C4-2B (cell line): Measurements from ENCODE around the gene LTC4S.
"Not testable (repeated sequence)": the region's sequence is repeated elsewhere in the genome, so short reads cannot be mapped to it uniquely, and the experiment has no call there.

Experiments
- H3K27ac ChIP-seq: fragments of 450-650 bp; 2 replicates; pipeline ENCODE4 v1.5.1; 2017
- ZFX ChIP-seq: fragments of 450-650 bp; IDR thresholded peaks from 2 replicates; pipeline ENCODE4 v1.6.1; 2017
- TF ChIP-seq, protein P1 (sequence below): fragments of 450-650 bp; conservative IDR thresholded peaks from 2 replicates; pipeline ENCODE4 v1.5.1; 2017; ENCODE audit warnings: mild to moderate bottlenecking

LTC4S gene, protein sequence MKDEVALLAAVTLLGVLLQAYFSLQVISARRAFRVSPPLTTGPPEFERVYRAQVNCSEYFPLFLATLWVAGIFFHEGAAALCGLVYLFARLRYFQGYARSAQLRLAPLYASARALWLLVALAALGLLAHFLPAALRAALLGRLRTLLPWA

DNA sequence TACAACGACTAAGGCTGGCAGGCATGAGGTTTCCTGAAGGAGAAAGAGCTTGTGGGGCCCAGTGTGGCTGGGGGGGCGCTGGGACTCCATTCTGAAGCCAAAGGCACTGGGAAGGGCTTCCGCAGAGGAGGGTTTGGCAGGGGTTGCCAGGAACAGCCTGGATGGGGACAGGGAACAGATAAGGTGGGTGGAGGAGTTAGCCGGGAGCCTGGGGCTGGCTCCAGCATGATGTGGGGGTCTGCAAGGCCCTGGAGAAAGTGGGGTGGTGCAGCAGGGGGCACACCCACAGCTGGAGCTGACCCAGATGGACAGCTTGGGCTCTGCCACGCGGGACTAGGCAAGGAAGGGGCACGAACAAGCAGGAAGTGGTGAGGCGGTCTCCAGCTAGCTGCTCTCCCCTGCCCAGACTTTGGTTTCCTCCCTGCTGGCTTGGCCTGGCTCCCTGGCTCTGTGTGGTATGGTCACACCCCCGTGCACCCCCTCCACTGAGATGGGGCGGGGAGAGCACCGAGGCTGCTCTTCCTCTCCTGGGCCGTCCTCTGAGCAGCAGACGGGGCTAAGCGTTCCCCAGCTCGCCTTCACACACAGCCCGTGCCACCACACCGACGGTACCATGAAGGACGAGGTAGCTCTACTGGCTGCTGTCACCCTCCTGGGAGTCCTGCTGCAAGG lies at the start of gene LTC4S:
LTC4S (plus strand) TSS at position 519 of the 672 bp plus-strand sequence; CDS start at position 614, 95 bp downstream.
- H3K27ac ChIP-seq: peak within 1 kb of the TSS; percentile 88; the same call in 1 of the 2 replicates

DNA sequence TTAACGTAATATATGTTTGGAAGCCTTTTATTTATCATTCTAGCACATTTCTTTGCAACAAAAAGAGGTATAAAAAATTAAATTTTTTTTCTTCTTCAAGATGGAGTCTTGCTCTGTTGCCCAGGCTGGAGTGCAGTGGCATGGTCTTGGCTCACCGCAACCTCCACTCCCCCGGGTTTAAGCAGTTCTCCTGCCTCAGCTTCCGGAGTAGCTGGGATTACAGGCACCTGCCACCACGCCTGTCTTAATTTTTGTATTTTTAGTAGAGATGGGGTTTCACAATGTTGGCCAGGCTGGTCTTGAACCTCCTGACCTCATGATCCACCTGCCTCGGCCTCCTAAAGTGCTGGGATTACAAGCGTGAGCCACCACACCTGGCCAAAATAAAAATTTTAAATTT lies 49.7 kb upstream of the LTC4S start:
- not testable (repeated sequence) for H3K27ac ChIP-seq

More for the DNA sequence above, at the start of gene LTC4S:
- TF ChIP-seq ZFX: no peak
- TF ChIP-seq, protein P1, sequence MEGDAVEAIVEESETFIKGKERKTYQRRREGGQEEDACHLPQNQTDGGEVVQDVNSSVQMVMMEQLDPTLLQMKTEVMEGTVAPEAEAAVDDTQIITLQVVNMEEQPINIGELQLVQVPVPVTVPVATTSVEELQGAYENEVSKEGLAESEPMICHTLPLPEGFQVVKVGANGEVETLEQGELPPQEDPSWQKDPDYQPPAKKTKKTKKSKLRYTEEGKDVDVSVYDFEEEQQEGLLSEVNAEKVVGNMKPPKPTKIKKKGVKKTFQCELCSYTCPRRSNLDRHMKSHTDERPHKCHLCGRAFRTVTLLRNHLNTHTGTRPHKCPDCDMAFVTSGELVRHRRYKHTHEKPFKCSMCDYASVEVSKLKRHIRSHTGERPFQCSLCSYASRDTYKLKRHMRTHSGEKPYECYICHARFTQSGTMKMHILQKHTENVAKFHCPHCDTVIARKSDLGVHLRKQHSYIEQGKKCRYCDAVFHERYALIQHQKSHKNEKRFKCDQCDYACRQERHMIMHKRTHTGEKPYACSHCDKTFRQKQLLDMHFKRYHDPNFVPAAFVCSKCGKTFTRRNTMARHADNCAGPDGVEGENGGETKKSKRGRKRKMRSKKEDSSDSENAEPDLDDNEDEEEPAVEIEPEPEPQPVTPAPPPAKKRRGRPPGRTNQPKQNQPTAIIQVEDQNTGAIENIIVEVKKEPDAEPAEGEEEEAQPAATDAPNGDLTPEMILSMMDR: no peak

DNA sequence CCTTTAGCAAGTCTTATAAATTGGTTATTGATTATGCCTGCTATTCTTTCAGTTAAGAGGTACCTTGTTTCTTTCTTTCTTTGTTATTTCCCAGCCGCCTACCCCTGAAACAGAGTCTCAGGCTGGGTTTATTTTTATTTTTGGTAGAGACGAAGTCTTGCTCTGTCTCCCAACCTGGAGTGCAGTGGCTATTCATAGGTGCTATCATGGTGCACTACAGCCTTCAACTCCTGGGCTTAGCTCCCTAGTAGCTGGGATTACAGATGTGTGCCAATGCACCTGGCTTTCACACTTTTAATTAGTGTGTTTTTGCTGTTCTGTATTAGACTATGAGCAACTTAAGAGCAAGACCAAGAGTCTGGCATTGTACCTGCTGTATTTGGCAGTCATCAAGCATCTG lies 46.9 kb upstream of the LTC4S start:
- no peak overlapping the region for H3K27ac ChIP-seq
- TF ChIP-seq, protein P1: no peak
- TF ChIP-seq ZFX: no peak

DNA sequence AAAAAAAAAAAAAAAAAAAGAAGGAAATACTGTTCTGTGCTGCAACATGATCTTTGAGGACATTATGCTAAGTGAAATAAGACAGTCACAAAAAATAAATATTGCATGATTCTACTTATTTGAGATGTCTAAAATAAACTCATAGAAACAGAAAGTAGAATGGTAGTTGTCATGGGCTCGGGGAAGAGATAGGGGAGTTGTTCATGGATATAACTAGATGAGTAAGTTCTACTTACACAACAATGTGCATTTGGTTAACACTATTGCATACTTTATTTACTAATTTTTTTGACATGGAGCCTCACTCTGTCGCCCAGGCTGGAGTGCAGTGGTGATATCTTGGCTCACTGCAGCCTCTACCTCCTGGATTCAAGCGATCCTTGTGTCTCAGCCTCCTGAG lies 46.0 kb upstream of the LTC4S start:
- no peak overlapping the region for H3K27ac ChIP-seq
- TF ChIP-seq ZFX: no peak
- TF ChIP-seq, protein P1: no peak

DNA sequence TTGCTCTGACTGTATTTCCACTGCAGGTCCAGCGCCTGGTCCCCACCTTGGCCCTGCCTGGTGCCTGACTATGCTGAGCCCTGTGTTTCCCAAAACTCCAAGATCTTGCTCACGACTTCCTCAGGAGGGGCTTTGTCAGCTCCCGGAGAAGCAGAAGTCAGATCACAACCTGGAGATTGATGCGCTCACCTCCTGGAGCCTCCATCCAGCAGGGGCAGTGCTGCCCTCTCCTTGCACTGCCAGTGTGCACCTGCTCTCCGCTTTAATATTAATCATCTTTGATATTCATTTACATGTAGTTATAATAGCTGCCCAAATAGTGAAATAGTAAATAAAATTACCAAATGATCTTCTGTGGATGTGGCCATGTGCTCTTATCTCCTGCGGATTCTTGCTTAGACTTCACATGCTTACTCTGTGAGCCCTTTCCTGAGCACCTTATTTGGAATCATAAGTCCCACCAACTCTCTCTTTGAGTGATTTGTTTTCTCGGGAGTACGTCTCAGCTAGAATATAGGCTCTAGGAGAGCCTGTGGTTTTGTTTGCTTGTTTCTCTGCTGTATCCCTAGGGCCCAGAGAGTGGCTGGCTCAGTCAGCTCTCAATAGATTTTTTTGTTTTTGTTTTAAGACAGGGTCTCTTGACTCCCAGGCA lies 43.8 kb upstream of the LTC4S start:
- TF ChIP-seq ZFX: no peak
- TF ChIP-seq, protein P1: no peak
- H3K27ac ChIP-seq: no peak overlapping the region

DNA sequence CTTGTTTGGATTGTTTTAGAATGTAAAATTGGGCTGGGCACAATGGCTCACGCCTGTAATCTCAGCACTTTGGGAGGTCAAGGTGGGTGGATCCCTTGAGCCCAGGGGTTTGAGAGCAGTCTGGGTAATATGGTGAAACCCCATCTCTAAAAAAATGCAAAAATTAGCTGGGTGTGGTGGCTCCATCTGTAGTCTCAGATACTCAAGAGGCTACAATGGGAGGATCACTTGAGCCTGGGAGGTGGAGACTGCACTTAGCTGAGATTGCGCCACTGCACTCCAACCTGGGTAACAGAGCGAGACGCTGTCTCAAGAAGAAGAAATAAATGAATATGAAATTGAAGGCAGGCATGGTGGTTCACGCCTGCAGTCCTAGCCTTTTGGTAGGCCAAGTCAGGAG lies 39.8 kb upstream of the LTC4S start:
- no peak overlapping the region for H3K27ac ChIP-seq
- TF ChIP-seq, protein P1: no peak
- no peak for TF ChIP-seq ZFX

DNA sequence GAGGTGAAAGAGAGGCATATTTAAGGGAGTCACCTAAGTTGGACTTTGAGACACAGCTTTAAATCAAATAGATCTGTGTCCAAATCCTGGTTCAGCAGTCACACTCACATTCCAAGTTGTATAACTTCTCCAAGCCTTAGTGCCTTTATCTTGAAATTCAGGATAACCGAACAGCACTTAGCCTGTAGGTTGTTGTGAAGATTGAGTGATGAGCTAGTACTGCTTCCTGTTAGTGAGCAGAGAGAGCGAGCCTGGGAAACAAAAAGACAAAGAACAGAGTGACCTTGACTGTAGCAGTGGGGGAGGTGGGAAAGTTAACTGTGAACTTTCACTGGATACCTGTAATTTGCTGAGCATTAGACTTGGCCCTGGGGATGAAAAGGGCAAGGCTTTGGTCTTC lies 38.8 kb upstream of the LTC4S start:
- H3K27ac ChIP-seq: no peak overlapping the region
- no peak for TF ChIP-seq ZFX
- TF ChIP-seq, protein P1: no peak
